Skeletal muscle satellite cell (primary cell): ENCODE results near the gene SLC29A2.
"Not testable (repeated sequence)": the region's sequence is repeated elsewhere in the genome, so short reads cannot be mapped to it uniquely, and the experiment has no call there.

ENCODE experiments used
- H3K27me3 ChIP-seq: 2 replicates; pipeline ENCODE4 v1.7.0; 2013; ENCODE audit warnings: low read length; ENCODE audit not compliant: control insufficient read depth, insufficient read depth
- H3K36me3 ChIP-seq: 2 replicates; pipeline ENCODE4 v1.7.0; 2013; ENCODE audit warnings: mild to moderate bottlenecking, control low read depth, low read length; ENCODE audit not compliant: insufficient read depth
- H3K4me1 ChIP-seq: 2 replicates; pipeline ENCODE4 v1.7.0; 2013; ENCODE audit warnings: low read length; ENCODE audit not compliant: control insufficient read depth, insufficient read depth
- H3K4me2 ChIP-seq: 2 replicates; pipeline ENCODE4 v1.7.0; 2013; ENCODE audit warnings: mild to moderate bottlenecking, low read length
- H3K4me3 ChIP-seq: 2 replicates; pipeline ENCODE4 v1.7.0; 2013; ENCODE audit warnings: low read length
- H3K9ac ChIP-seq: 2 replicates; pipeline ENCODE4 v1.7.0; 2013; ENCODE audit warnings: mild to moderate bottlenecking, low read depth, low read length, moderate library complexity
- H3K9me3 ChIP-seq: replicated peaks from 2 replicates; pipeline ENCODE4 v1.7.0; 2013; ENCODE audit warnings: mild to moderate bottlenecking, control low read depth, low read length

Gene SLC29A2

GRCh38 chr11:66362481-66363147 lies 8.9 kb downstream of the SLC29A2 start:
- Histone ChIP-seq H3K4me1 (no peaks in the 10 kb centered on the region), H3K4me2 (no peak overlapping the region), H3K9ac (no peak overlapping the region), H3K27me3 (peaks cover 3% of the 10 kb centered on the region), H3K36me3 (no peaks in the 10 kb centered on the region), H3K9me3 (no peaks in the 10 kb centered on the region), H3K4me3 (no peak overlapping the region)

- no peak overlapping the region for H3K4me2 ChIP-seq
- no peaks in the 10 kb centered on the region for H3K9me3 ChIP-seq
- H3K4me3 ChIP-seq = no peak overlapping the region
- no peaks in the 10 kb centered on the region for H3K36me3 ChIP-seq
- no peak overlapping the region for H3K9ac ChIP-seq
- no peaks in the 10 kb centered on the region for H3K4me1 ChIP-seq
- peaks cover 3% of the 10 kb centered on the region for H3K27me3 ChIP-seq
These were observed 10.0 kb downstream of the SLC29A2 start for GRCh38 chr11:66361502-66361941.

GRCh38 chr11:66360406-66361073 lies 11.0 kb downstream of the SLC29A2 start:
- H3K4me3 ChIP-seq = no peak overlapping the region
- H3K27me3 ChIP-seq = peaks cover 3% of the 10 kb centered on the region
- no peaks in the 10 kb centered on the region for H3K36me3 ChIP-seq
- no peak overlapping the region for H3K9ac ChIP-seq
- no peaks in the 10 kb centered on the region for H3K4me1 ChIP-seq
- H3K4me2 ChIP-seq = no peak overlapping the region
- no peaks in the 10 kb centered on the region for H3K9me3 ChIP-seq

- no peak overlapping the region for H3K4me2 ChIP-seq
- no peak overlapping the region for H3K4me3 ChIP-seq
- H3K4me1 ChIP-seq = no peaks in the 10 kb centered on the region
- H3K36me3 ChIP-seq = no peaks in the 10 kb centered on the region
- H3K9ac ChIP-seq = no peak overlapping the region
- peaks cover 3% of the 10 kb centered on the region for H3K27me3 ChIP-seq
- no peaks in the 10 kb centered on the region for H3K9me3 ChIP-seq
These were observed 11.9 kb downstream of the SLC29A2 start for GRCh38 chr11:66359662-66360087.

- not testable (repeated sequence) for H3K9me3 ChIP-seq, H3K4me2 ChIP-seq, H3K4me3 ChIP-seq, H3K9ac ChIP-seq, H3K36me3 ChIP-seq, H3K27me3 ChIP-seq
- H3K4me1 ChIP-seq = peaks cover 16% of the 10 kb centered on the region
These were observed 20.9 kb downstream of the SLC29A2 start for GRCh38 chr11:66350560-66351235.

GRCh38 chr11:66349084-66349386 lies 22.5 kb downstream of the SLC29A2 start:
- Histone ChIP-seq H3K4me2 (no peak overlapping the region), H3K4me1 (peaks cover 27% of the 10 kb centered on the region), H3K9ac (no peak overlapping the region), H3K36me3 (no peaks in the 10 kb centered on the region), H3K4me3 (no peak overlapping the region), H3K27me3 (no peaks in the 10 kb centered on the region), H3K9me3 (no peaks in the 10 kb centered on the region)

- Histone ChIP-seq H3K4me3 (peak within 1 kb of the TSS; percentile 94), H3K9me3 (no peaks in the 10 kb centered on the region), H3K36me3 (peaks cover 7% of the 10 kb centered on the region), H3K4me1 (peaks cover 28% of the 10 kb centered on the region), H3K27me3 (no peaks in the 10 kb centered on the region), H3K9ac (peak within 1 kb of the TSS; percentile 81), H3K4me2 (peak within 1 kb of the TSS; percentile 97)
These were observed 23.9 kb downstream of the SLC29A2 start, which contains the start of gene B4GAT1 for GRCh38 chr11:66347425-66348276. Gene B4GAT1, minus strand, starts transcription at chr11:66347629. Its CDS starts 84 bp downstream, at chr11:66347545.

GRCh38 chr11:66346476-66347424 lies 24.8 kb downstream of the SLC29A2 start:
- Histone ChIP-seq H3K9me3 (no peaks in the 10 kb centered on the region), H3K27me3 (no peaks in the 10 kb centered on the region), H3K4me3 (peak overlapping the region; percentile 94), H3K9ac (peak overlapping the region; percentile 81), H3K4me1 (peaks cover 28% of the 10 kb centered on the region), H3K36me3 (peaks cover 13% of the 10 kb centered on the region), H3K4me2 (peak overlapping the region; percentile 97)

- H3K9ac ChIP-seq = peak overlapping the region; percentile 95
- H3K9me3 ChIP-seq = no peaks in the 10 kb centered on the region
- H3K27me3 ChIP-seq = no peaks in the 10 kb centered on the region
- peak overlapping the region; percentile 97 for H3K4me2 ChIP-seq
- peaks cover 28% of the 10 kb centered on the region for H3K4me1 ChIP-seq
- peak overlapping the region; percentile 92 for H3K4me3 ChIP-seq
- peaks cover 28% of the 10 kb centered on the region for H3K36me3 ChIP-seq
These were observed 26.3 kb downstream of the SLC29A2 start for GRCh38 chr11:66345316-66345649.

GRCh38 chr11:66344550-66345315 lies 26.8 kb downstream of the SLC29A2 start, which contains the start of gene BRMS1:
Gene BRMS1, minus strand, starts transcription at chr11:66345104. Its CDS starts 2,870 bp downstream, at chr11:66342234.
- H3K4me1 ChIP-seq = peaks cover 28% of the 10 kb centered on the region
- no peaks in the 10 kb centered on the region for H3K27me3 ChIP-seq
- H3K36me3 ChIP-seq = peaks cover 34% of the 10 kb centered on the region
- peak within 1 kb of the TSS; percentile 97 for H3K4me2 ChIP-seq
- H3K9ac ChIP-seq = peak within 1 kb of the TSS; percentile 95
- no peaks in the 10 kb centered on the region for H3K9me3 ChIP-seq
- peak within 1 kb of the TSS; percentile 92 for H3K4me3 ChIP-seq
